Ovary (tissue), 9 donors: ENCODE data around the gene B2M. TPM values are rescaled to one million over a fixed set of nuclear protein-coding genes. Genes with fewer than 3 reads are reported as not detected.

Source experiments
- DNase-seq, 5 donors: peaks; one replicate each; pipeline ENCODE4 v3.0.0-alpha.2; 2019 to 2020
- H3K27ac ChIP-seq, 2 donors: fragments of 200-600 bp; one replicate each; pipeline versions ENCODE4 v1.5.1 to v1.8.0; 2019 to 2022
- H3K27me3 ChIP-seq: fragments of 200-600 bp; one replicate; pipeline ENCODE4 v1.8.0; 2022
- H3K36me3 ChIP-seq: fragments of 200-600 bp; sonication (generic); one replicate; pipeline ENCODE4 v1.5.1; 2019
- H3K4me1 ChIP-seq: one replicate; pipeline ENCODE4 v1.8.1; 2013; ENCODE audit warnings: mild to moderate bottlenecking, moderate library complexity; ENCODE audit not compliant: insufficient read depth
- H3K4me3 ChIP-seq: fragments of 200-600 bp; sonication (generic); one replicate; pipeline ENCODE4 v1.5.1; 2017
- H3K9me3 ChIP-seq, 2 donors: fragments of 200-600 bp in 1 of 2; sonication (generic) in 1 of 2; one replicate each; pipeline versions ENCODE4 v1.5.1 to v1.8.1; 2013 to 2019; ENCODE audit warnings: mild to moderate bottlenecking in 1 of 2, moderate library complexity in 1 of 2
- EP300 ChIP-seq: sonication (generic); formaldehyde crosslinking; IDR thresholded peaks from one replicate; pipeline ENCODE4 v1.6.1; 2017; ENCODE audit warnings: antibody characterized with exemption
- POLR2A ChIP-seq: fragments of 450-650 bp; IDR thresholded peaks from one replicate; pipeline ENCODE4 v1.6.1; 2017; ENCODE audit warnings: antibody characterized with exemption, mild to moderate bottlenecking, moderate library complexity
- WGBS, 3 donors: extraction: QIAGEN DNeasy Blood & Tissue Kit in 1 of 3; methylation state at CpG; one replicate each; pipeline versions ENCODE4 v1.1.5 to v1.1.7; 2013 to 2017; 5-methylcytosine and 5-hydroxymethylcytosine counted together
- intact Hi-C, 4 donors: fragments of 100-400 bp; cut with DNase I; formaldehyde crosslinking; loops; one replicate each; pipeline versions ENCODE4 v1.11.0 to v1.15.1; 2022 to 2023
- polyA plus RNA-seq, 2 donors: library from polyadenylated mRNA; stranded (reverse); fragments of 200-250 nt in 1 of 2; fragments of 350-450 nt in 1 of 2; fragmentation: Illumina TruSeq in 1 of 2; extraction: RNeasy Lipid Tissue Mini Kit (QIAGEN cat#74804) in 1 of 2; gene quantifications; one replicate each; pipeline ENCODE4 v1.2.3, GENCODE V29; 2013 to 2014
- total RNA-seq, 7 donors: library from RNA; depleted of rRNA in 2 of 7; stranded (reverse); fragments of >200 nt in 2 of 7; fragmentation: NEBNext Ultra II Directional in 3 of 7; extraction: Animal tissue kit (Norgen Biotek cat#: 25700) in 3 of 7; gene quantifications; one replicate each; pipeline versions ENCODE4 v1.1.0 to v1.2.4, GENCODE V29; 2016 to 2023
- TF ChIP-seq, protein P1 (sequence below), 3 donors: fragments of 450-650 bp in 2 of 3; fragments of 200-600 bp in 1 of 3; IDR thresholded peaks; one replicate each; pipeline versions ENCODE4 v1.5.1 to v1.8.0; 2016 to 2022; ENCODE audit warnings: antibody characterized with exemption in 3 of 3, mild to moderate bottlenecking in 1 of 3
- donor health status: DM: no; HTN: no; CAD: no; lungs with moderate emphysema.
- donor health status: DM: no; HTN: no; CAD: no.
- donor health status: Bipolar disorder and iron deficiency.
- donor health status: DM: yes; HTN: yes; CAD: no.
- donor health status: DM: no; HTN: no; CAD: no.
- donor health status: DM: yes; HTN: yes; CAD: no.

The B2M gene
- total and polyA plus RNA-seq, 9 donors, result 827 to 6,504 (median 1,371) TPM

DNA sequence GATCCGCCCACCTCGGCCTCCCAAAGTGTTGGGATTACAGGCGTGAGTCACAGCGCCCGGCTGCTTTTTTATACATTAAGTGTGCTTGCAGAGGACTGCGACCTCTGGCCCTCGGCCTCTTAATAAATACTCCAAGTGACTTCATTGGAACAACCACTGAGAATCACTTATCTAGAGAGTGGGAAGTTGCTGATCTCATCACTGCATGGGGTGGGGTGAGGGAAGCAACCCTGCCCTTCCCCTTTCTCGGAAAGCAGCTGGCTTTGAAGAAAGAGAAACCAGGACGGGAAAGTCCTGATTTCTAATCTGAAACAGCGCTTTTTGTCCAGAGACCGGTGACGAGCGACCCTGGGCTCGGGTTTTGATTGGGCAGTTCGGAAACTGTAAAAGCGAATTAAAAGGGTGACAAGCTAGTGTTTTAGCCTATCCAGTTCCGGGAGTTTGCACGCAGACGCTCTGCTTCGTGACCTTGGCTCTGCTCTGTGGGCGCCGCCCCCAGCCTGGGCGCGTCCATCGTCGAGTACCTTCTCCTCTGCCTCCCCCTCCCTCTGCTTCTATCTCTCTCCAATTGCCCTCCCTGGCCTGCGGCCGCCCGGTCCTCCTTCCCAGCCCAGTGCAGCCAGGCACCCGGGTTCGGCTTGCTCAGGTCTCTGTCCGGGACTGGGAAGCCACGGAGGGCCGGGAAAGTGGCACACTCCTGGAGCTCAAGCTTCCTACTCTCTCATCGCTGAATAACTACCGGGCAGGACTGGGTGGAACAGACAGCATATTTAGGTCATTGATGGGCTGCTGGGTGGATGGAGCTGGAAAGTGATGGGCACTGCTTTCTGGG lies 17.5 kb downstream of the B2M start:
- Histone ChIP-seq H3K36me3 (no peaks in the 10 kb centered on the region), H3K27me3 (no peaks in the 10 kb centered on the region), H3K4me3 (peak overlapping the region; percentile 88), H3K4me1 (peaks cover 4% of the 10 kb centered on the region), H3K9me3 (no peaks in the 10 kb centered on the region), H3K27ac (peak overlapping the region; percentile 90 to 94)
- TF ChIP-seq, protein P1, sequence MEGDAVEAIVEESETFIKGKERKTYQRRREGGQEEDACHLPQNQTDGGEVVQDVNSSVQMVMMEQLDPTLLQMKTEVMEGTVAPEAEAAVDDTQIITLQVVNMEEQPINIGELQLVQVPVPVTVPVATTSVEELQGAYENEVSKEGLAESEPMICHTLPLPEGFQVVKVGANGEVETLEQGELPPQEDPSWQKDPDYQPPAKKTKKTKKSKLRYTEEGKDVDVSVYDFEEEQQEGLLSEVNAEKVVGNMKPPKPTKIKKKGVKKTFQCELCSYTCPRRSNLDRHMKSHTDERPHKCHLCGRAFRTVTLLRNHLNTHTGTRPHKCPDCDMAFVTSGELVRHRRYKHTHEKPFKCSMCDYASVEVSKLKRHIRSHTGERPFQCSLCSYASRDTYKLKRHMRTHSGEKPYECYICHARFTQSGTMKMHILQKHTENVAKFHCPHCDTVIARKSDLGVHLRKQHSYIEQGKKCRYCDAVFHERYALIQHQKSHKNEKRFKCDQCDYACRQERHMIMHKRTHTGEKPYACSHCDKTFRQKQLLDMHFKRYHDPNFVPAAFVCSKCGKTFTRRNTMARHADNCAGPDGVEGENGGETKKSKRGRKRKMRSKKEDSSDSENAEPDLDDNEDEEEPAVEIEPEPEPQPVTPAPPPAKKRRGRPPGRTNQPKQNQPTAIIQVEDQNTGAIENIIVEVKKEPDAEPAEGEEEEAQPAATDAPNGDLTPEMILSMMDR (IDR thresholded peaks at IDR 0.05), result no peak
- TF ChIP-seq EP300 (peak; percentile 98), POLR2A (peak; percentile 73)
- peak; percentile 92 to 96 (median 94) for DNase-seq
- intact Hi-C loops, result no loop called here
- 0 to 1% (median 0%) methylated on average over 35 to 36 of the region's 36 CpGs for WGBS, 3 donors

DNA sequence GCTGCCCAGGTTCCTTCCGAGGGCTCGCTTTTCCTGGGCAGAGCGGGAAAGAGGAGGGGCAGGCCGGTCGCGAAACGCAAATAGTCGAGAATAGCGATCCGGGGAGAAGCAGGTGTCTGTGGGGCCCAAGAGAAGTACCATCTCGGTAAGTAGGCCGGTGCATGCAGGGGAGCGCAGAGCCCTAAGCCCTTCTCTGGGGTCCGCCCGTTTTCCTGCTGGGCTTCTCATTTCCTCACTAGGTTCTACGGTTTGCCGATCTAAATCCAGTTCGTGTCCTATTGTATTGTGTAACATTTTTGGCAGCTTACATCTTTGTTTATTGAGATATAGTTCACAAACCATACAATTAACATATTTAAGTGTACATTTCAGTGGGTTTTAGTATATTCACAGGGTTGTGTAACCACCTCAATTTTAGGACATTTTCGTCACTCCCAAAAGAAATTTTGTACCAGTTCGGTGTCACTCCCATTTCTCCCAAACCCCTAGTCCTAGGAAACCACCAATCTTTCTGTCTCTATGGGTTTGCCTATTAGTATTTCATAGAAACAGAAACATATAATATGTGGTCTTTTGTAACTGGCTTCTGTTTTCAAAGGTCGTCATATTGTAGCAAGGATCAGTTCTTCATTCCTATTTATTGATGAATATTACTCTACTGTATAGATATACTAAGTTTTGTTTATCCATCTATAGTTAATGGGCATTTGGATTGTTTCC lies 18.3 kb downstream of the B2M start:
- H3K27ac ChIP-seq, result peak overlapping the region; percentile 90 to 94
- no peaks in the 10 kb centered on the region for H3K9me3 ChIP-seq
- TF ChIP-seq EP300 (no peak), POLR2A (no peak)
- TF ChIP-seq, protein P1 (IDR thresholded peaks at IDR 0.05), result no peak
- DNase-seq, result peak in 2 of 5 donors; percentile 34 to 48
- intact Hi-C loops, result no loop called here
- H3K4me3 ChIP-seq, result peak overlapping the region; percentile 88
- H3K36me3 ChIP-seq, result no peaks in the 10 kb centered on the region
- no peaks in the 10 kb centered on the region for H3K27me3 ChIP-seq
- WGBS, 3 donors, result 5 to 9% (median 6%) methylated on average over 21 of the region's 21 CpGs
- peaks cover 4% of the 10 kb centered on the region for H3K4me1 ChIP-seq

DNA sequence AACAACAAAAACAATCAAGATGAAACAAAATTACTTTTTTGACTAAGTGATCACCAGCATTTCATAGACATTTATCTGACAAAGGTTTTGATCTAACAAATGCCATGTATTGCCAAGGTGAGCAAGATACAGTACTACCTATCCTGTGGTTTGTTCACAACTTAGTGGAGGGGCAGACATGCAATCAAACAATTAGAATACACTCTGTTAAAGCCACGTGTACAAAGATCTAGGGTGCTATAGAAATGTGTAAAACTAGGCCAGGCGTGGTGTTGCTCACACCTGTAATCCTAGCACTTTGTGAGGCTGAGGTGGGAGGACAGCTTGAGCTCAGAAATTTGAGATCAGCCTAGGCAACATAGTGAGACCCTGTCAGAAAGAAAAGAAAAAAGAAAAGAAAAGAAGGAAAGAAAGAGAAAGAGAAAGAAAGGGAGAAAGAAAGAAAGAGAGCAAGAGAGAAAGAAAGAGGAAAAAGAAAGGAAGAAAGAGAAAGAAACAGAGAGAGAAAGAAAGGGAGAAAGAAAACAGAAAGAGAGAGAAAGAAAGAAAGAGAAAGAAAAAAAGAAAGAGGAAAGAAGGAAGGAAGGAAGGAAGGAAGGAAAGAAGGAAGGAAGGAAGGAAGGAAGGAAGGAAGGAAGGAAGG lies 23.6 kb downstream of the B2M start:
- TF ChIP-seq EP300 (no peak), POLR2A (no peak)
- TF ChIP-seq, protein P1 (IDR thresholded peaks at IDR 0.05), result no peak
- Histone ChIP-seq H3K4me3 (no peak overlapping the region), H3K27ac (peak overlapping the region; percentile 24 to 63), H3K27me3 (no peaks in the 10 kb centered on the region), H3K4me1 (peaks cover 4% of the 10 kb centered on the region), H3K9me3 (no peaks in the 10 kb centered on the region), H3K36me3 (no peaks in the 10 kb centered on the region)
- intact Hi-C loops, result loop anchor here in 3 of 4 donors (5.0 kb wide), 1 partner anchor 73 kb away; the partner anchor contains the start of gene SPG11 (in 3 of the 3)
- no peak for DNase-seq
- WGBS, 3 donors, result 62 to 78% (median 63%) methylated on average over 2 of the region's 2 CpGs

DNA sequence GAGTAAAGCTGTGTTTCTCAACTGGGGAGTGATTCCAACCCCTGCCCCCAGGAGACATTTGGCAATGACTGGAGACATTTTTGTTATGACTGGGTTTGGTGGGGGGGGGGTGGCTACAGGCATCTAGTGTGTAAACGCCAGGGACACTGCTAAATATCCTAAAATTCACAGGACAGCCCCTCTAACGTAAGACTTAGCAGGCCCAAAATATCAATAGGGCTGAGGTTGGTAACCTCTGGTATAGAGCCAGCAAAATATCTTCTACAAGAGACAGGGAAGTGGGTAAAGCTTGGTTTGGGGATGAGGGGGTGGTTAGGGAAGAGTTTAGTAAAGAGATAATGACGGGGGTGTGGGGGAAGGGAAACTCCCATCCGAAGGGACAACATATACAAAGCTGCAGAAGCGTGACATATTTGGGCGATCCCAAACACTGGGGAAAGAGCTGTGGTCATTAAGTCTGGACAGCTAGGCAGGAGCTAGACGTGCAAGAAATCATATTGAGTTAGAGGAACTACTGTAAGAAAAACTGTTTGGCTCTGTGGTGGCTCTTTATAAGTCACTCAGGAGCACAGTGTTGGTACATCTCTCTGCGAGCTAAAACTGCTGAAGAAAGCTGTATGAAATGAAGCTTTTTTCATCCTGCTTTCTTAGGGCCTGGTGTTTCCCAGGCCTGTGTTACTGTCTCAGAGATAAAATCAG lies 24.3 kb downstream of the B2M start:
- Histone ChIP-seq H3K27me3 (no peaks in the 10 kb centered on the region), H3K27ac (peak overlapping the region; percentile 24 to 63), H3K9me3 (no peaks in the 10 kb centered on the region), H3K4me3 (no peak overlapping the region), H3K4me1 (peaks cover 3% of the 10 kb centered on the region), H3K36me3 (no peaks in the 10 kb centered on the region)
- WGBS, 3 donors, result 19 to 34% (median 22%) methylated on average over 8 of the region's 8 CpGs
- TF ChIP-seq, protein P1 (IDR thresholded peaks at IDR 0.05), result no peak
- DNase-seq, result peak; percentile 66 to 79 (median 70)
- intact Hi-C loops, result loop anchor here in 3 of 4 donors (5.0 kb wide), 1 partner anchor 73 kb away; the partner anchor contains the start of gene SPG11 (in 3 of the 3)
